K562 treated with DMSO at 1 percent for 12 hours (cell line): ENCODE measurements around the gene COBL. TPM values are rescaled to one million over a fixed set of nuclear protein-coding genes. Genes with fewer than 3 reads are reported as not detected.

Source experiments
- total RNA-seq: library from RNA; unstranded; fragments of 300-600 nt; gene quantifications from 2 replicates; pipeline ENCODE4 v1.2.3, GENCODE V29; 2022; ENCODE audit not compliant: insufficient read depth

COBL gene
- total RNA-seq: not detected in 2 replicates

GRCh38 chr7:51316666-51317581 lies at the start of gene COBL:
Gene COBL (minus strand): TSS chr7:51316809. CDS start chr7:51316633, 176 bp downstream.

